HEK293 (cell line): ENCODE data around the gene TMEM14A.

Source experiments
- ZNF221 ChIP-seq: fragments of 450-650 bp; formaldehyde crosslinking; IDR thresholded peaks from 2 replicates; pipeline ENCODE4 v1.5.1; 2017; ENCODE audit warnings: missing biosample characterization, missing genetic modification characterization, borderline replicate concordance
- ZNF274 ChIP-seq, 2 experiments: fragments of 200-500 bp in 1 of 2; fragments of 450-650 bp in 1 of 2; sonication (Bioruptor generic) in 1 of 2; formaldehyde crosslinking in 1 of 2; IDR thresholded peaks; 2 replicates each; pipeline versions ENCODE4 v1.5.1 to v1.6.1; 2014 to 2016; ENCODE audit warnings: borderline replicate concordance in 1 of 2, inconsistent platforms in 1 of 2, low read length in 1 of 2, missing biosample characterization in 1 of 2, missing genetic modification characterization in 1 of 2
- TF ChIP-seq, protein P1 (sequence below): fragments of 450-650 bp; formaldehyde crosslinking; IDR thresholded peaks from 2 replicates; pipeline ENCODE4 v1.5.1; 2016; ENCODE audit warnings: missing biosample characterization, missing genetic modification characterization

DNA sequence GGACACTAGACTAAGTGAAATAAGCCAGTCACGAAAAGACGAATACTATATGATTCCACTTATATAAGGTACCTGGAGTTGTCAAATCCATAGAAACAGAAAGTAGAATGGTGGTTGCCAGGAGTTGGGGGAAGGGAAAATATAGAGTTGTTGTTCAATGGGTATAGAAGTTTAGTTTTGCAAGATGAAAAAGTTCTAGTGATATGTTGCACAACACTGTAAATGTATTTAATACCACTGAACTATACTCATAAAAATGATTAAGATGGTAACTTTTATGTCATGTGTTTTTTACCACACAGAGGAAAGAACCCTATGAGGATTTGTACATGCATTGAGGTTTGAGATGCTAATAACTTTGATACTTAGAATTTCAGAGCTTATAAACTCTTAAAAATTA is 48.1 kb upstream of the TMEM14A start:
- TF ChIP-seq, protein P1, sequence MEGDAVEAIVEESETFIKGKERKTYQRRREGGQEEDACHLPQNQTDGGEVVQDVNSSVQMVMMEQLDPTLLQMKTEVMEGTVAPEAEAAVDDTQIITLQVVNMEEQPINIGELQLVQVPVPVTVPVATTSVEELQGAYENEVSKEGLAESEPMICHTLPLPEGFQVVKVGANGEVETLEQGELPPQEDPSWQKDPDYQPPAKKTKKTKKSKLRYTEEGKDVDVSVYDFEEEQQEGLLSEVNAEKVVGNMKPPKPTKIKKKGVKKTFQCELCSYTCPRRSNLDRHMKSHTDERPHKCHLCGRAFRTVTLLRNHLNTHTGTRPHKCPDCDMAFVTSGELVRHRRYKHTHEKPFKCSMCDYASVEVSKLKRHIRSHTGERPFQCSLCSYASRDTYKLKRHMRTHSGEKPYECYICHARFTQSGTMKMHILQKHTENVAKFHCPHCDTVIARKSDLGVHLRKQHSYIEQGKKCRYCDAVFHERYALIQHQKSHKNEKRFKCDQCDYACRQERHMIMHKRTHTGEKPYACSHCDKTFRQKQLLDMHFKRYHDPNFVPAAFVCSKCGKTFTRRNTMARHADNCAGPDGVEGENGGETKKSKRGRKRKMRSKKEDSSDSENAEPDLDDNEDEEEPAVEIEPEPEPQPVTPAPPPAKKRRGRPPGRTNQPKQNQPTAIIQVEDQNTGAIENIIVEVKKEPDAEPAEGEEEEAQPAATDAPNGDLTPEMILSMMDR (tag by site-specific recombination), result no peak
- TF ChIP-seq ZNF221 (tag by site-specific recombination) (no peak), ZNF274 (IDR thresholded peaks at IDR 0.05; ENCODE audit: low read length) (no peak), ZNF274 (tag by site-specific recombination; IDR thresholded peaks at IDR 0.05; ENCODE audit: borderline replicate concordance) (no peak)
